GM21447 (cell line): ENCODE measurements around the gene TP53INP2.
A peak's percentile ranks its signal among the peaks of the same experiment; 100 is the strongest.
"Not testable (repeated sequence)": the region's sequence is repeated elsewhere in the genome, so short reads cannot be mapped to it uniquely, and the experiment has no call there.

Experiments
- ATAC-seq: cut with Tn5 transposase; IDR thresholded peaks from one replicate; pipeline ENCODE4 v1.9.1; 2021; ENCODE audit not compliant: unreplicated experiment

The TP53INP2 gene

GRCh38 chr20:34705397-34706301 is 1.5 kb downstream of the TP53INP2 start:
- ATAC-seq, result no peak

GRCh38 chr20:34706302-34706875 is 2.2 kb downstream of the TP53INP2 start:
- ATAC-seq, result no peak

- no peak for ATAC-seq
Observed at GRCh38 chr20:34706912-34707784, 3.0 kb downstream of the TP53INP2 start.

GRCh38 chr20:34708621-34709043 is 4.5 kb downstream of the TP53INP2 start:
- ATAC-seq, result peak; percentile 19

GRCh38 chr20:34709044-34709830 is 5.1 kb downstream of the TP53INP2 start:
- ATAC-seq, result peak; percentile 46

- ATAC-seq, result peak; percentile 31
Observed at GRCh38 chr20:34709831-34710567, 5.9 kb downstream of the TP53INP2 start.

- ATAC-seq, result no peak
Observed at GRCh38 chr20:34710568-34710839, 6.4 kb downstream of the TP53INP2 start.

GRCh38 chr20:34710861-34711574 is 6.9 kb downstream of the TP53INP2 start:
- no peak for ATAC-seq

- no peak for ATAC-seq
Observed at GRCh38 chr20:34711813-34712430, 7.8 kb downstream of the TP53INP2 start.

- ATAC-seq, result no peak
Observed at GRCh38 chr20:34712525-34713192, 8.5 kb downstream of the TP53INP2 start.

GRCh38 chr20:34713194-34713943 is 9.2 kb downstream of the TP53INP2 start:
- no peak for ATAC-seq

- not testable (repeated sequence) for ATAC-seq
Observed at GRCh38 chr20:34713944-34714515, 9.9 kb downstream of the TP53INP2 start.

GRCh38 chr20:34715384-34715783 is 11.2 kb downstream of the TP53INP2 start:
- no peak for ATAC-seq

GRCh38 chr20:34716921-34717229 is 12.7 kb downstream of the TP53INP2 start:
- no peak for ATAC-seq

- ATAC-seq, result no peak
Observed at GRCh38 chr20:34717230-34718095, 13.3 kb downstream of the TP53INP2 start.

- peak; percentile 90 for ATAC-seq
Observed at GRCh38 chr20:34719242-34720017, 15.3 kb downstream of the TP53INP2 start.
